SK-N-SH treated with all-trans-retinoic acid at 6 μM for 48 hours (cell line): ENCODE measurements around the gene RIPOR2.

ENCODE experiments used
- ATAC-seq: fragments of 200-7000 bp; cut with Tn5 transposase; 3 replicates; pipeline ENCODE4 v1.9.1; 2020; ENCODE audit warnings: mild to moderate bottlenecking, moderate library complexity
- ARNTL ChIP-seq: fragments of 450-650 bp; formaldehyde crosslinking; IDR thresholded peaks from 2 replicates; pipeline ENCODE4 v1.5.0; 2020; ENCODE audit warnings: low read depth, mild to moderate bottlenecking, moderate library complexity, borderline replicate concordance
- BACH2 ChIP-seq: fragments of 250-450 bp; sonication (Bioruptor Pico); IDR thresholded peaks from 2 replicates; pipeline ENCODE4 v1.9.0; 2021; ENCODE audit warnings: mild to moderate bottlenecking, borderline replicate concordance
- CSDC2 ChIP-seq: fragments of 250-450 bp; sonication (Bioruptor Pico); IDR thresholded peaks from 2 replicates; pipeline ENCODE4 v1.5.0; 2020; ENCODE audit warnings: mild to moderate bottlenecking, moderate library complexity
- ESRRG ChIP-seq: fragments of 250-450 bp; sonication (Bioruptor Pico); IDR thresholded peaks from 2 replicates; pipeline ENCODE4 v1.6.1; 2021; ENCODE audit warnings: mild to moderate bottlenecking
- GLIS3 ChIP-seq: fragments of 250-450 bp; sonication (Bioruptor Pico); IDR thresholded peaks from 2 replicates; pipeline ENCODE4 v1.5.0; 2020; ENCODE audit warnings: mild to moderate bottlenecking, moderate library complexity
- ISL1 ChIP-seq: fragments of 250-450 bp; sonication (Bioruptor Pico); IDR thresholded peaks from 2 replicates; pipeline ENCODE4 v2.1.2; 2022; ENCODE audit warnings: mild to moderate bottlenecking, moderate library complexity
- OSR1 ChIP-seq: fragments of 250-450 bp; sonication (Bioruptor Pico); IDR thresholded peaks from 2 replicates; pipeline ENCODE4 v1.8.0; 2022; ENCODE audit warnings: moderate library complexity, mild to moderate bottlenecking, inconsistent platforms
- PPARA ChIP-seq: fragments of 250-450 bp; sonication (Bioruptor Pico); IDR thresholded peaks from 2 replicates; pipeline ENCODE4 v1.5.0; 2020; ENCODE audit warnings: mild to moderate bottlenecking, borderline replicate concordance
- RARB ChIP-seq: fragments of 250-450 bp; sonication (Bioruptor Pico); IDR thresholded peaks from 2 replicates; pipeline ENCODE4 v1.8.0; 2021; ENCODE audit warnings: mild to moderate bottlenecking, moderate library complexity
- SNAI2 ChIP-seq: fragments of 250-450 bp; sonication (Bioruptor Pico); IDR thresholded peaks from 2 replicates; pipeline ENCODE4 v1.5.0; 2020; ENCODE audit warnings: mild to moderate bottlenecking, moderate library complexity
- TCF4 ChIP-seq: fragments of 250-450 bp; sonication (Bioruptor Pico); IDR thresholded peaks from 2 replicates; pipeline ENCODE4 v1.8.0; 2021; ENCODE audit warnings: mild to moderate bottlenecking, moderate library complexity, borderline replicate concordance
- TOX ChIP-seq: fragments of 250-450 bp; sonication (Bioruptor Pico); IDR thresholded peaks from 2 replicates; pipeline ENCODE4 v1.8.0; 2021; ENCODE audit warnings: mild to moderate bottlenecking, moderate library complexity, borderline replicate concordance
- ZC3H10 ChIP-seq: fragments of 250-450 bp; sonication (Bioruptor Pico); IDR thresholded peaks from 2 replicates; pipeline ENCODE4 v1.5.1; 2021; ENCODE audit warnings: mild to moderate bottlenecking, moderate library complexity
- ZFP3 ChIP-seq: fragments of 250-450 bp; sonication (Bioruptor Pico); IDR thresholded peaks from 2 replicates; pipeline ENCODE4 v1.5.0; 2020; ENCODE audit warnings: mild to moderate bottlenecking, moderate library complexity
- ZFP30 ChIP-seq: fragments of 450-650 bp; formaldehyde crosslinking; IDR thresholded peaks from 2 replicates; pipeline ENCODE4 v1.5.0; 2022; ENCODE audit warnings: mild to moderate bottlenecking, moderate library complexity
- ZNF565 ChIP-seq: fragments of 450-650 bp; formaldehyde crosslinking; conservative IDR thresholded peaks from 2 replicates; pipeline ENCODE4 v1.5.0; 2020; ENCODE audit warnings: low read depth, mild to moderate bottlenecking, moderate library complexity
- ZNF70 ChIP-seq: fragments of 450-650 bp; formaldehyde crosslinking; IDR thresholded peaks from 2 replicates; pipeline ENCODE4 v1.5.0; 2020; ENCODE audit warnings: mild to moderate bottlenecking, moderate library complexity
- ZNF8 ChIP-seq: fragments of 450-650 bp; formaldehyde crosslinking; IDR thresholded peaks from 2 replicates; pipeline ENCODE4 v1.5.0; 2020; ENCODE audit warnings: mild to moderate bottlenecking, moderate library complexity
- TF ChIP-seq, protein P1 (sequence below): fragments of 250-450 bp; sonication (Bioruptor Pico); IDR thresholded peaks from 2 replicates; pipeline ENCODE4 v1.8.0; 2020; ENCODE audit warnings: mild to moderate bottlenecking, moderate library complexity, borderline replicate concordance
- TF ChIP-seq, protein P2 (sequence below): fragments of 250-450 bp; sonication (Bioruptor Pico); IDR thresholded peaks from 2 replicates; pipeline ENCODE4 v1.8.0; 2021; ENCODE audit warnings: low read depth, mild to moderate bottlenecking, moderate library complexity, borderline replicate concordance
- TF ChIP-seq, protein P3 (sequence below): fragments of 250-450 bp; sonication (Bioruptor Pico); IDR thresholded peaks from 2 replicates; pipeline ENCODE4 v1.5.1; 2020; ENCODE audit warnings: low read depth, mild to moderate bottlenecking, moderate library complexity
- TF ChIP-seq, protein P4 (sequence below): fragments of 250-450 bp; sonication (Bioruptor Pico); IDR thresholded peaks from 2 replicates; pipeline ENCODE4 v1.5.1; 2021; ENCODE audit warnings: mild to moderate bottlenecking, moderate library complexity

RIPOR2 gene

DNA sequence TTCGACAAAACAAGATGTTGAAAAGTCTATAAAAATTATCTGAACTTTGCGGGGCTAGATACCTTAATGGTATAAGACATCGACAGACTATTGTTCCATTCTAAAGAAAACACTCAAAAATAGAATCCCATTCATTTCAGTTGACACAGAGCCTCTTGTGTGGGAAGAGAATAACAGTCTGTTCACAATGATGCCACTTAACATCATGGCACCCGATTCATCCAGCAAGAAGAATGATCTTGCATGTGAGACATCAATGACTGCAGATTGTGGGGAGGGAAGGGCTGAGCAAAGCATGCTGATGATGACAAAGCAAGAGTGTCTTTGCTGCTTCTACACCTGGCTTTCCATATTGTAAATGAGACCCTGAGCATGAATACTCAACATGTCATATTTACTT is 87.3 kb downstream of the RIPOR2 start:
- no peak for ATAC-seq
- no peak for TF ChIP-seq ZFP30 (CRISPR knock-in tag)
- TF ChIP-seq TCF4, result no peak
- no peak for TF ChIP-seq SNAI2
- no peak for TF ChIP-seq OSR1 (CRISPR knock-in tag)
- TF ChIP-seq ZC3H10 (CRISPR knock-in tag), result no peak
- no peak for TF ChIP-seq GLIS3 (CRISPR knock-in tag)
- TF ChIP-seq, protein P1, sequence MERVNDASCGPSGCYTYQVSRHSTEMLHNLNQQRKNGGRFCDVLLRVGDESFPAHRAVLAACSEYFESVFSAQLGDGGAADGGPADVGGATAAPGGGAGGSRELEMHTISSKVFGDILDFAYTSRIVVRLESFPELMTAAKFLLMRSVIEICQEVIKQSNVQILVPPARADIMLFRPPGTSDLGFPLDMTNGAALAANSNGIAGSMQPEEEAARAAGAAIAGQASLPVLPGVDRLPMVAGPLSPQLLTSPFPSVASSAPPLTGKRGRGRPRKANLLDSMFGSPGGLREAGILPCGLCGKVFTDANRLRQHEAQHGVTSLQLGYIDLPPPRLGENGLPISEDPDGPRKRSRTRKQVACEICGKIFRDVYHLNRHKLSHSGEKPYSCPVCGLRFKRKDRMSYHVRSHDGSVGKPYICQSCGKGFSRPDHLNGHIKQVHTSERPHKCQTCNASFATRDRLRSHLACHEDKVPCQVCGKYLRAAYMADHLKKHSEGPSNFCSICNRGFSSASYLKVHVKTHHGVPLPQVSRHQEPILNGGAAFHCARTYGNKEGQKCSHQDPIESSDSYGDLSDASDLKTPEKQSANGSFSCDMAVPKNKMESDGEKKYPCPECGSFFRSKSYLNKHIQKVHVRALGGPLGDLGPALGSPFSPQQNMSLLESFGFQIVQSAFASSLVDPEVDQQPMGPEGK (CRISPR knock-in tag), result no peak
- no peak for TF ChIP-seq CSDC2 (CRISPR knock-in tag)
- no peak for TF ChIP-seq ZNF70 (CRISPR knock-in tag)
- TF ChIP-seq PPARA (CRISPR knock-in tag), result no peak
- TF ChIP-seq, protein P2, sequence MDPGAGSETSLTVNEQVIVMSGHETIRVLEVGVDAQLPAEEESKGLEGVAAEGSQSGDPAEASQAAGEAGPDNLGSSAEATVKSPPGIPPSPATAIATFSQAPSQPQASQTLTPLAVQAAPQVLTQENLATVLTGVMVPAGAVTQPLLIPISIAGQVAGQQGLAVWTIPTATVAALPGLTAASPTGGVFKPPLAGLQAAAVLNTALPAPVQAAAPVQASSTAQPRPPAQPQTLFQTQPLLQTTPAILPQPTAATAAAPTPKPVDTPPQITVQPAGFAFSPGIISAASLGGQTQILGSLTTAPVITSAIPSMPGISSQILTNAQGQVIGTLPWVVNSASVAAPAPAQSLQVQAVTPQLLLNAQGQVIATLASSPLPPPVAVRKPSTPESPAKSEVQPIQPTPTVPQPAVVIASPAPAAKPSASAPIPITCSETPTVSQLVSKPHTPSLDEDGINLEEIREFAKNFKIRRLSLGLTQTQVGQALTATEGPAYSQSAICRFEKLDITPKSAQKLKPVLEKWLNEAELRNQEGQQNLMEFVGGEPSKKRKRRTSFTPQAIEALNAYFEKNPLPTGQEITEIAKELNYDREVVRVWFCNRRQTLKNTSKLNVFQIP (CRISPR knock-in tag), result no peak
- TF ChIP-seq, protein P3, sequence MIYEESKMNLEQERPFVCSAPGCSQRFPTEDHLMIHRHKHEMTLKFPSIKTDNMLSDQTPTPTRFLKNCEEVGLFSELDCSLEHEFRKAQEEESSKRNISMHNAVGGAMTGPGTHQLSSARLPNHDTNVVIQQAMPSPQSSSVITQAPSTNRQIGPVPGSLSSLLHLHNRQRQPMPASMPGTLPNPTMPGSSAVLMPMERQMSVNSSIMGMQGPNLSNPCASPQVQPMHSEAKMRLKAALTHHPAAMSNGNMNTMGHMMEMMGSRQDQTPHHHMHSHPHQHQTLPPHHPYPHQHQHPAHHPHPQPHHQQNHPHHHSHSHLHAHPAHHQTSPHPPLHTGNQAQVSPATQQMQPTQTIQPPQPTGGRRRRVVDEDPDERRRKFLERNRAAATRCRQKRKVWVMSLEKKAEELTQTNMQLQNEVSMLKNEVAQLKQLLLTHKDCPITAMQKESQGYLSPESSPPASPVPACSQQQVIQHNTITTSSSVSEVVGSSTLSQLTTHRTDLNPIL (CRISPR knock-in tag), result no peak
- TF ChIP-seq ESRRG (CRISPR knock-in tag), result no peak
- TF ChIP-seq ZNF565, result no peak
- TF ChIP-seq TOX (CRISPR knock-in tag), result no peak

DNA sequence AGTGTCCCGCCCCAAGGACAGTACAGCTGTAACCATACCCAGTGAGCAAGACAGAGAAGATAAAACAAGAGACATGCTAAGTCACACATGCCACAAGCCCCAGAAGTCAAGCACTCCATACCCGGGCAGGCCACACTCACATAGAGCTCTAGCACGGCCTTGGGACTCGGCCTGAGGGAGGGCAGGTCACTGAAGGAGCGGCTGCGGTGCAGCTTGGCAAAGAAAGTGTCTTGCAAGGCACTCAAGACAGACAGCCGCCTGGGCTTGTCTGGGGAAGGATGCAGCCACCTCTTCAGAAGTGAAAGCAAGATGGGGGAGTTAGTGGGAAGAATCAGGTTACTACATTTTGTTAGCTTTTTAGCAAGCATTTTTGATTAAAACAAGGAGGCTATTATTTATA is 88.4 kb downstream of the RIPOR2 start:
- no peak for TF ChIP-seq ZNF565
- no peak for TF ChIP-seq PPARA (CRISPR knock-in tag)
- TF ChIP-seq OSR1 (CRISPR knock-in tag), result no peak
- TF ChIP-seq BACH2 (CRISPR knock-in tag), result no peak
- TF ChIP-seq ZNF70 (CRISPR knock-in tag), result no peak
- no peak for TF ChIP-seq ARNTL (CRISPR knock-in tag)
- TF ChIP-seq CSDC2 (CRISPR knock-in tag), result no peak
- TF ChIP-seq, protein P2 (CRISPR knock-in tag), result no peak
- no peak for TF ChIP-seq ZFP30 (CRISPR knock-in tag)
- no peak for TF ChIP-seq ZNF8 (CRISPR knock-in tag)
- TF ChIP-seq ISL1, result no peak
- TF ChIP-seq ZFP3, result no peak
- TF ChIP-seq TCF4, result no peak
- TF ChIP-seq, protein P4, sequence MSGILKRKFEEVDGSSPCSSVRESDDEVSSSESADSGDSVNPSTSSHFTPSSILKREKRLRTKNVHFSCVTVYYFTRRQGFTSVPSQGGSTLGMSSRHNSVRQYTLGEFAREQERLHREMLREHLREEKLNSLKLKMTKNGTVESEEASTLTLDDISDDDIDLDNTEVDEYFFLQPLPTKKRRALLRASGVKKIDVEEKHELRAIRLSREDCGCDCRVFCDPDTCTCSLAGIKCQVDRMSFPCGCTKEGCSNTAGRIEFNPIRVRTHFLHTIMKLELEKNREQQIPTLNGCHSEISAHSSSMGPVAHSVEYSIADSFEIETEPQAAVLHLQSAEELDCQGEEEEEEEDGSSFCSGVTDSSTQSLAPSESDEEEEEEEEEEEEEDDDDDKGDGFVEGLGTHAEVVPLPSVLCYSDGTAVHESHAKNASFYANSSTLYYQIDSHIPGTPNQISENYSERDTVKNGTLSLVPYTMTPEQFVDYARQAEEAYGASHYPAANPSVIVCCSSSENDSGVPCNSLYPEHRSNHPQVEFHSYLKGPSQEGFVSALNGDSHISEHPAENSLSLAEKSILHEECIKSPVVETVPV, result no peak
- TF ChIP-seq, protein P3 (CRISPR knock-in tag), result no peak
- TF ChIP-seq, protein P1 (CRISPR knock-in tag), result no peak
- TF ChIP-seq RARB, result no peak
- TF ChIP-seq TOX (CRISPR knock-in tag), result no peak
- TF ChIP-seq ZC3H10 (CRISPR knock-in tag), result no peak
- ATAC-seq, result no peak
